Fibroblast of pulmonary artery (primary cell): ENCODE results near the gene LMNTD2.

ENCODE experiments used
- DNase-seq: peaks from one replicate; pipeline ENCODE4 v3.0.0-alpha.2; 2010; ENCODE audit warnings: low read depth
- H3K4me3 ChIP-seq: replicated peaks from 2 replicates; pipeline ENCODE4 v1.5.1; 2011; ENCODE audit warnings: low read depth, mild to moderate bottlenecking, control low read depth, low read length, moderate library complexity
- TF ChIP-seq, protein P1 (sequence below): IDR thresholded peaks from 2 replicates; pipeline ENCODE4 v1.5.1; 2011; ENCODE audit warnings: mild to moderate bottlenecking, control low read depth, low read length, inconsistent platforms; ENCODE audit errors: missing control alignments

The LMNTD2 gene

DNA sequence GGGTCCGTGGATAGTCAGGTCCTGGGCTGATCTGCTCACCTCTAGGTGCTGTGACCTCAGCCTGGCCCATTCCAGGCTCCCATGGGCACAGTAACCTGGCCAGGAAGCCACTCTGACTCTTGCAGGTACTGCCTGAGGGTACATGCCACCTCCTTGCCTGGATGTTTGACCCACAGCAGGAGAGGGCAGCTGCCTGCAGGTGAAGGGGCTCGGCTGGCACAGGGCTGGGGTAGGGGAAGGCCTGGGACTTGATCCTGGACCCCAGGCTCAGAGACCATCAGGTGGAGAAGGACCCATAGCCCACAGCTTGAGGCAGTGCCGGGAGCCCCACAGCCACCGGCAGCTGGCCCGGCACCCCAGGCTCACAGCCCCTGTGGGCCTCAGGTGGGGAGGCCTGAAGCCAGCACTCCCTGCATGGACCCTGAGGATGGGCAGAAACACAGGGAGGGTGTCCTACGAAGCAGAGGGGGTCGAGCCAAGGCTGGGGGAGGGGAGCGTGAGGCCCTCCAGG, 20.5 kb downstream of the LMNTD2 start:
- TF ChIP-seq, protein P1, sequence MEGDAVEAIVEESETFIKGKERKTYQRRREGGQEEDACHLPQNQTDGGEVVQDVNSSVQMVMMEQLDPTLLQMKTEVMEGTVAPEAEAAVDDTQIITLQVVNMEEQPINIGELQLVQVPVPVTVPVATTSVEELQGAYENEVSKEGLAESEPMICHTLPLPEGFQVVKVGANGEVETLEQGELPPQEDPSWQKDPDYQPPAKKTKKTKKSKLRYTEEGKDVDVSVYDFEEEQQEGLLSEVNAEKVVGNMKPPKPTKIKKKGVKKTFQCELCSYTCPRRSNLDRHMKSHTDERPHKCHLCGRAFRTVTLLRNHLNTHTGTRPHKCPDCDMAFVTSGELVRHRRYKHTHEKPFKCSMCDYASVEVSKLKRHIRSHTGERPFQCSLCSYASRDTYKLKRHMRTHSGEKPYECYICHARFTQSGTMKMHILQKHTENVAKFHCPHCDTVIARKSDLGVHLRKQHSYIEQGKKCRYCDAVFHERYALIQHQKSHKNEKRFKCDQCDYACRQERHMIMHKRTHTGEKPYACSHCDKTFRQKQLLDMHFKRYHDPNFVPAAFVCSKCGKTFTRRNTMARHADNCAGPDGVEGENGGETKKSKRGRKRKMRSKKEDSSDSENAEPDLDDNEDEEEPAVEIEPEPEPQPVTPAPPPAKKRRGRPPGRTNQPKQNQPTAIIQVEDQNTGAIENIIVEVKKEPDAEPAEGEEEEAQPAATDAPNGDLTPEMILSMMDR = no peak
- no peak for DNase-seq
- no peak overlapping the region for H3K4me3 ChIP-seq

DNA sequence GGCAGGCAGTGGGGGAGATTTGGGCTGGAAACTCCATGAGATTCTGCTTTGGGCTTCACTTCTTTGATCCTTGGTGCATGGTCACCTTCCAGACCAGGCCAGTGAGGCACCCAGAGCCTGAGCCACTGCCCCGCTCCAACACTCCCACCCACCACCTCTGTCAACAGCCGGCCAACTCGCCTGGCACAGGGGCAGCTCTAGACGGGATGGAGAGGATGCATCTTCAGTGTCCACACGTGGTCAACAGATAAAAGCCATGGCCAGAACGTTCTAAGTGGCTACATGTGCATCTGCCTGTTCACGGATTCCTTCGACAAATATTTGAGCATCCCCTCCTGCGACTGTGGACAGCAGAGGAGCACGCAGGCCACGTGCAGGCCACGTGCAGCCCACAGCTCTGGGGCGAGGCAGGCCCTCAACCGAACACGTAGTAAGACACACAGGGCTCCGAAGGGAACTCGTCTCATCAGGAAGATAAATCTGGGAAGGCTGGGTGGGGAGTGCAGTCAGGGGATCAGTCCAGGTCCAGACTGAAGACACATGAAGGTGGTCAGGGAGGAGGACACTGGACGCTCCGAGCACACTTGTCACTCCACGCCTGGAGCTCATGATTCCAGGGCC, 22.0 kb downstream of the LMNTD2 start:
- no peak for DNase-seq
- no peak overlapping the region for H3K4me3 ChIP-seq
- TF ChIP-seq, protein P1 = no peak

DNA sequence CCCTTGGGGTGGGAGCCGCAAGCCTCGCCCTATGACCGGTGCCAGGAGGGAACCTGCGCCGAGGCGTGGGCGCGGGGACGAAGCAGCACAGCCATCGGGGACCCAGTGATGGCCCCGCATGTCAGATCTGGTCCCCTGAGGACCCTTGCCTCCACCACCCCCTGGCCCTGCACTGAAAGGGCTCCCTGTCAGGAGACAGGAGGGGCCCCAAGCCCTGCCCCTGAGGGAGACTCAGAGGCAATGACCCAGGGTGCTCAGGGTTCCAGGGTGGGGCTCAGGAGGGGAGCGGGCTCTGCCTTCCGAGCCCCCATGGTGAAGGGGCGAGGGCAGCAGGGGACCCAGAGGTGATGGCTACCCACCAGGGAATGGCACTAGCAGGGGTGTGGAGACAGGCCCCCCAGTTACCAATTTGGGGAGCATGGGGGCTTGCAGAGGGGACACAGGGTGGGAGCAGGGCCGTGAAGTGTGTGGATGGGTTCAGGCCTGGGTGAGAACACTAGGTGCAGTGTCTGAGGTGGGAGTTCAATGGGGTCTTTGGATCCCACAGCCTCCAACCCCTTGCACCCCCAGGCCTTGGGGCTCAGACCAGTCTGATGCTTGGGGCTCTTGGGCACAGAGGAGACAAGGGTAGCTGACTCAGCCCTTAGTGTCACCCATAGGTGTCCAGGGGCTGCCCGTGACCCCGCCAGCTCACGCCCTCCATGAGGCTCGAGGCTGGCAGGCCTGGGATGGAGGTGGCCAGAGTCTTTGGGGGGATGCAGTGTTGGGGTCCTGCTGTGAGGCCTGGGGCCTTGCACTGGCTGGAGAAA, 22.7 kb downstream of the LMNTD2 start:
- TF ChIP-seq, protein P1 = no peak
- no peak for DNase-seq

DNA sequence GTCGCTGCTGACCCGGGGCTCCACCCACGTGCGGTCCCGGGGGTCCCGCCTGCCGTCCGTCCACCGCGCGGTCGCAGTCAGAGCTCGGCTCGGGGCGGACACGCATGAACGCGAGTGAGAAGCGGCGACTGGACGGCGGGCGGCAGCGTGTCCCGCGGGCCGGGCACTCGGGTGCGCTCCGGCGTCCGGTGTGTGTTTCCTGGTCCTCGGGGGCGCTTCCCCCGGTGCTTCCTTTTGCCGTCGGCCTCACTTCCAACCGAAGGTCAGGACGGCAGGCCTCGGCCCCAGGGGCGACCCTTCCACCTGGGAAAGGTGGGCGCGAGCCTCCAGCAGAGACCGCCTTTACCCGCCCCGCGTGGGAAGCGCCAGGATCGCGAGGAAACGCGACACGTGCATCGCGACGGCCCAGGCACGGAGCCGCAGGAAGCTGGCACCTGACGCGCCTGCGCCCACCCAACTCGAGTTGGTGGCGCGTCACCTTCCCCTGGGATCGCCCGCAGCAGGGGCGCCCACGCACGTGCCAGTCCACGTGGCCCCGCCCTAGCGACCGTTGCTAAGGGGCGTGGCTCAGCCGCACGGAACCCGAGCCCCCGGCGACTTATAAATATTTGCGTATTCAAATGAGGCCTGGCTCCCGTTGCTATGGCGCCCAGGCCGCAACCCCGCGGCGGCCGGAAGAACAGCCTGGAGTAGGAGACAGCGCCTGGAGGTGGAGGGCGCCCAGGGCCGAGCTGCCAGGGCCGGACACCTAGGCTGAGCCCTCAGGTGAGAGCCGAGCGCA, 23.5 kb downstream of the LMNTD2 start, which contains the start of gene LRRC56:
Gene LRRC56, plus strand, starts transcription at position 687 of the 781 bp plus-strand sequence. CDS start 3,158 bp downstream, outside the sequence.
- DNase-seq = peak; percentile 77
- TF ChIP-seq, protein P1 = no peak
- H3K4me3 ChIP-seq = peak within 1 kb of the TSS; percentile 34

More for the DNA sequence above, 22.7 kb downstream of the LMNTD2 start:
- H3K4me3 ChIP-seq = peak overlapping the region; percentile 34

DNA sequence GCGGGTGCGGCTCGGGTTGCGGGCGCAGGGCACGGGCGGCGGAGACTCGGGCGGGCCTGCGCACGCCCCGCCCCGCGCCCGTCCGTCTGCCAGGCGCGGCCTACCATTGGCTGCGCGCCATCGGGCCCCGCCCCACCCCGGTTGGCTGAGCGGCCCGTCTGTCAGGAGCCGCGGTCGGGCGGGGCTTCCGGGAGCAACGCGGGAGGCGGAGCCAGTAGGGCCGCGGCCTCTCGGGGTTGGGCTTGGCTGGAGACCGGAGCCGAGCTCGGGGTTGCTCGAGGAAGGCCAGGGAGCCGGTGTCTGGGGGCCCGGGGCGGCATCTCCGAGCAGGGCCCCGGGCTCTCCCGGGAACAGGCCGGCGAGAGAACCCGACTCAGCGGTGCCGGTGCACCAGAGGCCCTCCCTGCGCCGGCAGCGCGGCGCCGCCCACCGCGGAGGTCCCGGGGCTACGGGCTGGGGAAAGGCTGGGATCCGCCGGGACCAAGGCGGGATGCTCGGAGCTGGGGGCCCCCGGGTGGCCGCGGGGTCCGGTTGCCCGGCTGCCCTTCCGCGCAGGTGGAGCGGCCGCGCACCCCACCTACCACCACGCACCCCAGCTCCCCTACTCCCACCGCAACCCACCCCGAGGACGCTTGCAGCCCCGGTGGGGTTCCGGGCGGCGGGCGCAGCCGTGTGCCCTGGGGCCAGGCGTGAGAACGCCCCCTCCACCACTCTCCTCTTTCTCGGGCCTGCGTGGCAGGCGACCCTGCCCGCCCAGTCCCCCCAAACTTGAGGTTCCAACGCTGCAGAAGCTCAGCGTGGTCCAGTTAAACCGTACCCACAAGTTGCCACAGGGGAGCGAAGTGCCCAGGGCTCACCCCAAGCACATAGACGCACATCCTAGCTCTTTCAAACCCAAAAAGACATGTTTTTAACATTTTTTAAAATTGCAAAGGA, 24.8 kb downstream of the LMNTD2 start, which contains the start of gene HRAS:
Gene HRAS, minus strand, starts transcription at position 58 of the 936 bp plus-strand sequence.
- H3K4me3 ChIP-seq = peak within 1 kb of the TSS; percentile 72
- peak; percentile 95 for DNase-seq
- TF ChIP-seq, protein P1 = no peak

DNA sequence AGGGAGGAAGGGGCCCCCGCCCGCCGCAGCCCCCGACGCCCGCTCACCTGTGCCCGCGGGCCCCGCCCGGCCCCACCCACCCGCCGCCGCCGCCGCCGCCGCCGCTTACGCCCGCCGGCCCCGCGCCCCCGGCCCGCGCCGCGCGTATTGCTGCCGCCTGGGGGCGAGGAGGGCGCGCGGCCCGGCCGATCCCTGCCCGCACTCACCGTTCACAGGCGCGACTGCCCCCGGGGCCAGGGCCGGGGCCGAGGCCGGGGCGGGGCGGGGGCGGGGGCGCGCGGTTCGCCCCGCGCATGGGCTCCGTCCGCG, 25.4 kb downstream of the LMNTD2 start:
- H3K4me3 ChIP-seq = peak overlapping the region; percentile 72
- TF ChIP-seq, protein P1 = no peak
- DNase-seq = no peak
